ENCODE data around the gene PDE6D. TPM values are rescaled to one million over a fixed set of nuclear protein-coding genes. Genes with fewer than 3 reads are reported as not detected.

PDE6D gene
- total RNA-seq, 2 donors from 2014 or later = 16.2 to 17.5 TPM

DNA sequence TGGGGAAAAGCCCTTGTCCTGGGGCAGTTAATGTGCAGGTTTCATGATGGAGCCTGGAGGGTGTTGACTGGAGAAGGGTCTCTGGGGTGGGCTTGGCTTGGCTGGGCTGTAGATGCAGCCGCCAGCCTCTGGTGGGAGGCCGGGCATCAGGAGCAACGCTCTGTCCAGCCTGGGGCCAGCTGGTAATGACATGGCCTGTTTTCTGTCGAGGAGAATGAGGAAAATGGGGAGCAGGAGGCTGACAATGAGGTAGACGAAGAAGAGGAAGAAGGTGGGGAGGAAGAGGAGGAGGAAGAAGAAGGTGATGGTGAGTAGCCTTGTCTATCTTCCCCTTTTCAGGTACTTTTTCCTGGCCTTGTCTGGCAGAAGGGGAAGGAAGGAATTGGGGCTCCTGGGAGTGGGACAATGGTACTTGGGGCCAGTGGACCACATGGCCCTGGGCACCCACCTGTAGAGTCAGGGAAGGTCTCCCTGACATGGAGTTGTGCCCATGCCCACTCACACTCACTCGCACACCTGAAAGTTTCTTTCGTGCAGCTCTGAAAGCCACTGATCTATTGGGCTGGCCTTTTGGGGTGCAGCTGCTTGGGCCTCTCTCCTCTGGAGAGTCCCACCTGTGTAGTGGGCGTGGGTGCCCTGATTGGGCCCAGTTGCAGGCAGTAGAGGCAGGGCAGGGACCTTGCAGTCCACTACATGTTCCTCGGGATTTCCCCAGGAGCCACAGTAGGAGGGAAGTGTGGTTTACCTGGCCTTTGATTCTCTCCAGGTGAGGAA is 69.2 kb downstream of the PDE6D start:
- intact Hi-C loops (cut with DNase I, micrococcal nuclease) = loop anchor here (5.0 to 10.0 kb wide), 3 partner anchors 35 to 107 kb away; no protein-coding TSS in a partner anchor
- ATAC-seq (no peak), DNase-seq (no peak)

DNA sequence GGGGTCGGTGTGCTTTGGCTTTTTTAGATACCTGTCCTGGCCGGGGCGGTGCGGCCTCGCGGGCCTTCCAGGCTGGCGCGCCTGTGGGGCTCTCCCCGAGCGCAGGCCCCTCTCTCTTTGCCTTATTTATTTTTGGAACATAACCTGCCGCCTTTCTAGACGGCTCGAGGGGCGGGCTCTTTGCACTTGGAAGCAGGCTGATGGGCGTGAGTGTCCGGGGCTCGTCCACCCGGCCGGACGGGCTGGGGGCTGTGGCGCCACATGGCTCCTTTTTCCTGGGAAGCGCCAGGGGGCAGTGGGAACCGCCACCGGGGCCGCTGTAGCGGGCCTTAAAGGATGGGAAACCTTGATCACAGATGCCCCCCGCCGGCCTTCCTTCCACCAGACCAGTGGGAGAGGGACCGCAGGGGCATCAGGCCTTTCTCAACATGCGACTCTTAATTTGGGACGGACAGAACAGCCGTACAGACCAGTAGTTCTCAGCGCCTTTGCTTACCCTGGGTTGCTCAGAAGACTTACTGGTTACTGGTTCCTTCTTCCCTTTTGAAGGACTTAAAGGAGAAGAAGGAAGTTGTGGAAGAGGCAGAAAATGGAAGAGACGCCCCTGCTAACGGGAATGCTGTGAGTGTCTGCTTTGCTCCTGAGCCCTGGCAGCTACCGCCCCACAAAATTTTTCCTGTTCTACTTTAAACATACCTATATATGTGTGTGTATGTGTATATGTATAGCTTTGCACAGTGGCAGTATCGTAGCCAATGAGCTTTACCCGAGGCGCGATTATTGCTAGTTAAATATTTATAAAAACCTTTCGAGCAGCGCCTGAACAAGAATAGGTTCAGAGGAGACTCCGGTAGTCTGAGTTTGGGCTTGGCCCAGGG is 70.0 kb downstream of the PDE6D start:
- peak in 1 of 2 donors; percentile 52 for DNase-seq
- peak; percentile 2 for ATAC-seq
- intact Hi-C loops (cut with DNase I, micrococcal nuclease) = loop anchor here (5.0 to 10.0 kb wide), 3 partner anchors 34 to 106 kb away; no protein-coding TSS in a partner anchor

DNA sequence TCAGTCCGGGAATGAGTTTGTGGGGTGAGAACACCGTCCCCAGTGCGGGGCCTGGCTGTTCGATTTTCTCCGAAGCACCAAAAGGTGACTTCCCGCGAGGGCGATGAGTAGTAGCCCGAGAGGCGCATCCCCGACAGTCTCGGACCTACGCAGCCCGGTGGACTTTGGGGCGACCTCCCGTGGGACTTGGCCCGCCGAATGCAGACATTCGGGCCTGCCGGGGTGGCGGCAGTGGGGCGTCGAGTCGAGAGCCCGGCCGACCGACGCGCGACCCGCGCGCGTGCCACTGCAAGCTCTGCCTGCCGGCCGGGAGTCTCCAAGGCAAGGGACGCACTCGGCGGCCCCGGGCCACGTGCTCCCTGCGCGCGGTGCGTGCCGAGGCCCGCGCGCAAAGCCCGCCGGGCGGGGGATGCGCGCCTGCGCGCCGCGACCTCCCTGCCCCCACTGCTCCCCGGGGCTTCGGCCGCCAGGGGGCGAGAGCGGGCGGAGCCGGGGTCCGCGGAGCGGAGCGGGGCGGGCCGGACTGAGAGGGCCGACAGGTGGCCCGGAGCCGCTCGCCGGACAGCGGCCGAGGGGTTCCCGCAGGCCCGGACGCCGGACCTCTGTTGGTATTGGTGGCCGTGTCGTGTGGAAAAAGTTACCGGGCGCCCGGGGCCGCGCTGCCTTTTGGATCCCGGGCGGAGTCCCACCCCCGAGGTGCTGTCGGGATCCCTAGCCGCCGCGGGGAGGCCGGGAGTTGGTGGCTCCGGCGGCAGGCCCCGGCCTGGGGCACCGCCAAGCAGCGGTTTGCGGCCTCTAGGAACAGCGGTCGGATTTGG is 70.9 kb downstream of the PDE6D start:
- intact Hi-C loops (cut with DNase I, micrococcal nuclease) = loop anchor here (5.0 to 10.0 kb wide), 3 partner anchors 33 to 105 kb away; no protein-coding TSS in a partner anchor
- DNase-seq (peak; percentile 76 to 86), ATAC-seq (peak; percentile 30)

DNA sequence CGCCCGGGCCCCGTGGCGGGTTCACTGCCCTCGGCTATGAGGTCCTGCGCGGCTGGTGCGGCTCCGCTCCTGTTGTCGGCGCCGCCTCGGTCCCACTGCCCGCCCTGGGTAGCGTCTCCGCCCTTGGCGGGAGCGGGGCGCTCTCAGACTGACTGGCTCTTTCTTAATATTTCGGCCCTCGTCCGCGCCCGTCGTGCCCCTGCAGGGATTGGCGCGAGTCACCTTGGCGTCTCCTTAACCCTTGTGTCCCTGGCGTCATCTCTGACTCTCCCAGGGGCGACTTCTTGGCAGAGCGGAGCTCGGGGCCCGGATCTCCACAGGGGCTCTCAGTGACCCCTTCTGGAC is 71.5 kb downstream of the PDE6D start:
- no peak for ATAC-seq

DNA sequence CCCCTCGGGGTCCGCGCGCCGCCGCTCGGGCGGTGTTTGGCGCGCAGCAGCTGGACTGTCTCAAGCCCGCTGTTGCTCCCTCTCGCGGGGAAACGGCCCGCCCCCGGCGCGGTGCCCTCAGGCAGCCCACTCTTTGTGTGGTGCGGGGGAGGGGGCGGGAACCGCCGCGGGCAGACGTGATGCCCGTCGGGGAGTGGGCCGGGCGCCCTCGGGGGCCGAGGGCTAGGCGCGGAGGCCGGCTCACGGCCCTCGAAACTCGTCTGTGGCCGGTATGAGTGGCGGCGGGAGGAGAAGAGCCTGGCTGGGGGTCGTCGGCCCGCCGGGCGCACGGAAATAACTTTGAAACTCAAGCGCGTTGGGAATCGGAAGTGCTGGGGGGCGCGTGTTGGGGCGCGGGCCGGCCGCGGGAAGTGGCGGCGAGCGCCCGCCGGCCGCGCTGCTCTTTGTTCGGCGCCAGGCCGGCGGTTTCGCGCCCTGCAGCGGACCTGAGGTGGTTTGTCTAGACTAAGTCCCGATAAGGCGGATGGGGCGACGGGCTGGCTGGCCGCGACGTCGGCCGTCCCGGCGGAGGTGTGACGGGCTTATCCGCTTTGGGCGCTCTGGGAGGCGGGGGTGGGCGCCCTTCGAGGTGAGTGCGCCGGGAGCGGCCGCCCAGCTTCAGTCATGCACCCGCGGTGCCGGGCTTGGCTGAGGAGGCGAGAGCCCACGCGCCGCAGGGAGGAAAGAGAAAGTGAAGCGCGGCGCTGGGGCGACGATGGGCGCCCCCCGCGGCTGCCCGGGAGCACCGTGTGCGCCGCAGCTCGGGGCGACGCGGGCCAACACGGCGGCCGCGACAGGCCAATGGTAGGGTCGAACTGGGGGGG is 72.1 kb downstream of the PDE6D start:
- DNase-seq (peak in 1 of 2 donors; percentile 66), ATAC-seq (no peak)

More for the DNA sequence above, 71.5 kb downstream of the PDE6D start:
- DNase-seq = no peak
- intact Hi-C loops (cut with DNase I, micrococcal nuclease) = no loop called here

DNA sequence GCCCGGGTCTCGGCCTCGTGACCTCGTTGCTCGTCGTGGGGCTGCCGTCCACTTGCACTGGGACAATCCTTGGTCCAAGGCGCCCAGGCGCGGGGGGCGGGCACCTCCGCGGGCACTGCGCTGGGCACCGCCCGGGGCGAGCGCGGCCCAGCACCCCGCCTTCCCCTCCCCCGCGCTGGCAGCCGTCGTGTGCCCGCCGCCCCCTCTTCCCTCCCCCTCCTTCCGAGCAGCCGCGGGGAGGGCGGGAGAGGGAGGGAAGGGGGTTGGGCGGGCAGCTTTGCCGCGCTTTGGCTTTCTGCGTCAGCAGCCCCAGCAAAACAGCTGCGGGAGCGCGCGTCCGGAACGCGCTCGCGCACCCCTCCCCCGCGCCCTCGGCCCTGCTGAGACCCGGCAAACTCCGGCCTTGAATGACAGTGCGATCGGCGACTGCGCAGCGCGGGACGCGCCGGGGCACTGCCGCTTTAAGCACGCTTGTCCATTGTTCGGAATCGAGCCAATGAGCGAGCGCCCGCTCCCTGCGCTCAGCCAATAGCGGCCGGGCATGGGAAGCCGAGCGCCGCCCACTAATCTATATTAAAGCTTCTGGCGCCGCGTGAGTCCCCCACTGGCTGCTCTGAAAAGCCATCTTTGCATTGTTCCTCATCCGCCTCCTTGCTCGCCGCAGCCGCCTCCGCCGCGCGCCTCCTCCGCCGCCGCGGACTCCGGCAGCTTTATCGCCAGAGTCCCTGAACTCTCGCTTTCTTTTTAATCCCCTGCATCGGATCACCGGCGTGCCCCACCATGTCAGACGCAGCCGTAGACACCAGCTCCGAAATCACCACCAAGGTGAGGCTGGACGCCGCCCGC is 72.9 kb downstream of the PDE6D start, which contains the start of gene PTMA:
Gene PTMA (plus strand): TSS at position 599 of the 846 bp plus-strand sequence. CDS start 182 bp downstream, at position 781.
- ATAC-seq = peak; percentile 59
- DNase-seq = peak; percentile 99 to 100
- intact Hi-C loops (cut with DNase I, micrococcal nuclease) = no loop called here

More for the DNA sequence above, 72.1 kb downstream of the PDE6D start:
- intact Hi-C loops (cut with DNase I, micrococcal nuclease) = no loop called here

DNA sequence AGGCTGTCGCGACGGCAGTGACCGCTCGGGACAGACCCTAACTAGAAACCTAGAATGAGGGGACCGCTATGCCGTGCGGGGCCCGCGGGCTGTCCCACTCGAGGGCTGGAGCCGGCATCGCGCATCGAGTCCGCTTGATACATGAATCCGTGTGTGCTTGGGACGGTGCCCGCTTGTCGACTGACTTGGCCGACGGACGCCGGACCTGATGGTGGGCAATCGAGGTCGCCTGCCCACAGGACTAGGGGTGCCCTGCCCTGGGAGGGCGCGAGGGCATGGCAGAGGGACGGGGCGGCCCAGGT is 73.5 kb downstream of the PDE6D start:
- intact Hi-C loops (cut with DNase I, micrococcal nuclease) = no loop called here
- DNase-seq (no peak), ATAC-seq (no peak)

DNA sequence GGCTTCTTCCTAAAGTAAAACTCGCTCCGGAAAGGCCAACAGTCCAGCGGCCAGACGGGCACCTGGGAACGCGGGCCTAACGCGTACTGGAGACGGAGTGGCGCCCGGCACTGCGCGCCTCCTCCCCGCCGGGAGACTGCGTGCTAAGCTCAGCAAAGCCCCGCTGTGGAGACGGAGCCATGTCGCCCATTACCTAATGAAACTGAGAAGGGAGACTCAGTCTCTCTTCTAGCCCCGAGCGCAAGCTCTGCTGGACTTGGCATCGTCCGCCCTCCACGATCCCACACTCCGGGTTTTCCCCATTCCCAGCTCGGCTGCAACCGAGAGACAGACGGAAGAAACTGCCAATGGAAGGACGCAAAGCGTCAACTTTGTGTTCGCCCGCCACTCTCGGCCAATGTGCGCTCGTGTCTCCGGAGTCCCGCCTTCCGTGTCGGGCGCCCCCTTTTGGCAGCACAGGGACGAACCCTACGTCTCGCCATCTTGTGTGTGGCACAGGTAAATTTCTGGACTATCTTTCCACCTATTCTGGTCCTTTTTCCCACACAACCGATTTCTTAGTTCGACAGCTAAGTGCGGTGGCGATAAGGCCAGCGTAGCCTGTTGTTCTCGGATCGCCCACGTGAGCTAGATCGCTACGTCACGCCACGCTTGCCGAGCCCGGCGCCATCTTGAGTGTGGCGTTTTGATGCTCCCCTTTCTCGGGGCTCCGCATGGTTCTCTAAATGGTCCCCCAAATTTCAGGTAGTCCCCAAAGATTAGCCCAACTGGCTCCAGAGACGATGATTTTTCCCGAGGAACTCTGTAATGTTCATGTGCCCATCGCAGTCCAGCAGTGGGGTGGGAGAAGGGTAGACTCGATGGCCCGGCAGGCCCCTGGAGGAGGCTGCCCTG is 74.1 kb downstream of the PDE6D start:
- peak; percentile 55 for ATAC-seq
- peak; percentile 98 for DNase-seq
- intact Hi-C loops (cut with DNase I, micrococcal nuclease) = no loop called here

DNA sequence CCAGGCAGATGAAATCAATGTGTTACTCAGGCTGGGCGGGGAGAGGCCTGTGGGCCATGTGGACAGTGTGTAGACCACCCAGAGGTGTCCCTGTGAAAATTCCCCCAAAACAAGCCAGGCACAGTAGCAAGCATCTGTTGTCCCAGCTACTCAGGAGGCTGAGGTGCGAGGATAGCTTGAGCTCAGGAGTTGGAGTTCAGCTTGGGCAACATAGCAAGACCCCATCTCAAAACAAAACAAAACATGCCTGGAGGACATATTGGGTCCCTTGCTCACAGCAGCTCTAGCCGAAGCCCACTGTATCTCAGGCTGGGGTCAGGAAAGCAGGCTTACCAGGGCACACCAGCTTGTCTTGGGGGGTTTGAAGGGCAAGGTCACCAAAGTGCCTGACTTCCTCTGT is 77.1 kb downstream of the PDE6D start:
- intact Hi-C loops (cut with DNase I, micrococcal nuclease) = no loop called here

DNA sequence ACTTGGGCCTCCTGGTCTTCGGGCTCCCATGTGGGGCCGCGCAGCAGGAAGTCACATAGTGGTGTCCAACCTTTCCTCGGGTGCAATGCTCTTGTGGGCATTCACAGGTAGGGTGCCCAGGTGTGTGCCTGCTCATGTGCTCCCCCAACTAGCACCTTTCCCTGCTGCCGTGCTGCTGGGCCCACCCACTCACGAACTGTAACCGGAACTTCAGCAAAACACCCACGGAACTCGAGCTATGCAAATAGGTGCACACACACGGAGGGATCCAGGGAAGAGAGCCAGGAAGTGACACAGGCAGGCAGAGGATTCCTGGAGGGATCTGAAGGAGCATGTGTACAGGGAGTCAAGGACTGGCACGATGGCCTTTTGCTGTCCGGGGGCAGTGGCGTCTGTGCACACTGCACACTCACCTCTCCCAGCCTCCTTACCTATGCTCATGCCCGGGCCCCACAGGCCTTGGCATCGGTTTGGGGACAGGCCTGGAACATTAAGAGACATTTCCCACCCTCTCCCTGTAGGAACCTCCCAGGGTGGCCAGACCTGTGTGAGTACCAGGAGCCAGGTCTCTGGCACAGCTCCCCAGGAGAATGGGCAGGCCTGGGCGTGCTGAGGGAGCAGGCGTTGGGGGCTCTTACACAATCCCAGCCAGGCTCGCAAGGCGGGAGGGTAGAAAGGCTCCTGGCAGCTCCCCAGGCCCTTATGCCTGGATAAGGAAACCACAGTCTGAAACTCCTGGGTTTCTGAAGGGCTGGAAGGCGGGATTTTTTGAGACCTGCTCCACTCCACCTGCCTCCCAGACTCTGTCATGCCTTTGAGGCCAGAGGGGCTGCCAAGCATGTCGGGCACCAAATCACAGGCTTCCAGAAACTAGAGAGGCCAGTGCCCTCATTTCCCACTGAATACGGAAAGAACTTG is 79.4 kb downstream of the PDE6D start:
- no peak for ATAC-seq
- no peak for DNase-seq
- intact Hi-C loops (cut with DNase I, micrococcal nuclease) = no loop called here

More for the DNA sequence above, 77.1 kb downstream of the PDE6D start:
- ATAC-seq = no peak
- no peak for DNase-seq

DNA sequence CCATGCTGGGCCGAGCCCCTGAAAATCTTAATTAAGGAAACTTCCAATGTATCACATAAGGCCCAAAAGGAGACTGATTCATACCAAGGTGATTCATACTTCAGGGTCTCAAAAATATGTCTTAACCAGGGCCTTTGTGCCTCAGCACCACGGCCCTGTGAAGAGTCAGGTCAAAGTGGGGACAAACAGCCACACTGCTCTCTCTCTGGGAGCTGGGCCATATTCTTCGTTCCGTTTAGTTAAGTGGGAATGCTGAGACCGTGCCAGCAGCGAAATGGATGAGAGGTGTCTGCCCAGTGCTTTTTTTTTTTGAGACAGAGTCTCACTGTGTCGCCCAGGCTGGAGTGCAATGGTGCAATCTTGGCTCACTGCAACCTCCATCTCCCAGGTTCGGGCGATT is 82.1 kb downstream of the PDE6D start:
- ATAC-seq (no peak), DNase-seq (no peak)
- intact Hi-C loops (cut with DNase I, micrococcal nuclease) = no loop called here

DNA sequence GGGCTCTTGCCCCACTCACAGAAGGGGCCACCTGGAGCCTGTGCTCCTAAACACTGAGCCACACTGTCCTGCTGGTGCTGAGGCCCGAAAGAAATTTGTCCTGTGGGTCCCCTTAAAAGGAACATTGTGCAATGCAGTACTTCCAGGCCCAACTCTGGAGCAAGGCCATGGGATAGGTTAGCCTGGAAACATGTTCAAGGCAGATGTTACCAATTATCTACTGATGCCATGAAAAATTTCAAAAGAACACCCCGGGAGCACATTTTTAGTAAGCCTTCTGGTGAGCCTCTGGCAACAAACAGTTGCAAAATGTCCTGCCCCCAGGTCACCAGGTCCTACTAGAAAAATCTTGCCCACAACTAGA is 85.1 kb downstream of the PDE6D start:
- intact Hi-C loops (cut with DNase I, micrococcal nuclease) = no loop called here
- DNase-seq = no peak
- ATAC-seq = no peak

DNA sequence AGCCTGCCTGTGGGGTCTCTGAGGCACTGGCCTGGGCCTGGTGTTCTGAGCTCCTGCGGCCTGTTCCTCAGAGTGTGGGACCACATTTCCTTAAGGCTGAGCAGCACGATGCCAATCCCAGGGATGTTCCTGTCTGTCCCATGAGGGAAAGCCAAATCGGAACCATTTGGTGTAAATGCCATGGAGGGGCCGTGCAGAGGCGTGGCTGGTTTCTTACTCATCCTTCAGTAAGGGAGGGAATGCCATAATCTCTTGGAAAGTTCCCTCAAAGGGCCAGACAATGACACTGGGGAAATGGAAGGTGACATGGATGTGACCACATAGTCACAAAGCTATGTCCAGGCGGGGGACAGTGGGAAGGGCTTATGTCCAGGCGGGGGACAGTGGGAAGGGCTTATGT is 87.1 kb downstream of the PDE6D start:
- ATAC-seq (no peak), DNase-seq (no peak)
- intact Hi-C loops (cut with DNase I, micrococcal nuclease) = no loop called here

DNA sequence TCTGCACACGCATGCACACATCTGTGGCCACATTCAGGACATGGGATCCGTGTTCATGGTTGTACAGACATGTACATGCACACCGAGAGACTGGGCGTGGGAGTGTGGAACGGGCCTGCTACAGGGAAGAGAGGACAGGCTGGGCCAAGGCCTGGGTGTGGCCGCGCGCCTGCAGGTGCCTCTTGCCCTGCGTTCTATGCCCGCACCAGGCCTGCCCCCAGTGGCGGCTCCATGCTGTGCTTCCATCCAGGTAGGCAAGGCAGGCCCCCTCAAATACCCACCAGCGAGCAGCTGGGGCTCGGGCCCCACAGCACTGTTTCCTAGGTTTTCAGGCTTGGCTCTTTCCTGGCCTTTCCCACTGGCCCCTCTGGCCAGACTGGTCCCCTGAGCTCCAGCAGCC is 88.2 kb downstream of the PDE6D start:
- ATAC-seq (peak; percentile 100), DNase-seq (peak; percentile 78 to 81)
- intact Hi-C loops (cut with DNase I, micrococcal nuclease) = no loop called here

DNA sequence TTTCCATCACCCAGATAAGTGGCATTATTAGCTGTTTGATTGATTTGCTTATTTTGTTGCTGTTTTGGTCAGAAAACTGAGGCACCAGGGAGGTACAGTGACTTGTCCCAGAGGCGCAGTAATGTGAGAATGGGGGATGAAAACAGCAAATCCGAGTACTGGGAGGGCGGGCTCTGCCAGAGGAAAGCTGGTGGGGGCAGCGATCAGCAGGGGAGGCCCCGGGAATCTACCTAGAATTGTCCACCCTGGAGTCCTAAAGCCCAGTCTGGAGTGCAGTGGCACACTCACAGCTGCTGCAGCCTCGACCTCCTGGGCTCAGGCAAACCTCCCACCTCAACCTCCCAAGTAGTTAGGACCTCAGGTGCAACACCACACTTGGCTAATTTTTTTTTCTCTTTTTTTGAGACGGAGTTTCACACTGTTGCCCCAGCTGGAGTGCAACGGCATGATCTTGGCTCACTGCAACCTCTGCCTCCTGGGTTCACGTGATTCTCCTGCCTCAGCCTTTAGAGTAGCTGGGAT is 89.8 kb downstream of the PDE6D start:
- ATAC-seq = no peak
- intact Hi-C loops (cut with DNase I, micrococcal nuclease) = no loop called here
- no peak for DNase-seq

All from left colon (tissue), 2 donors.